HG03064 (cell line): ENCODE data around the gene PARP3.

Experiments used
- ATAC-seq: cut with Tn5 transposase; IDR thresholded peaks from one replicate; pipeline ENCODE4 v1.9.1; 2021; ENCODE audit warnings: low read depth; ENCODE audit not compliant: unreplicated experiment

The PARP3 gene

DNA sequence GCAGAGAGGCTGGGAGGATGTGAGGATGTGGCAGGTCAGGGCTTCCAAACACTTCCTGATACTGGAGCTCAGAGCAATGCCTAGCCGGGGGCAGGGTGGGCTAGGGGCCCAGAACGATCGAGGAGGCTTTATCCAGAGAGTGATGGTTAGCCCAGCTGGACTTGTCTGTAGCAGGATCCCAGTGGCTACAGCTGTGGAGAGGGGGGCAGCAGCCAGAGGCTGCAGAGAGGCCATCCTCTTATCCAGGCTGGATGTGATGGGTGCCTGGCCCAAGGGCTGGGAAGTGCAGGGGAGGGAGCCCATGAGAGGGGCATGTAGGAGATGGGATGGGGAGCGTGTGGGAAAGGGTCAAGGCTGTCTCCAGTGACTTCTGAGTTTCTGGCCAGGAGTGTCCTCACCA, 4.6 kb downstream of the PARP3 start:
- no peak for ATAC-seq

DNA sequence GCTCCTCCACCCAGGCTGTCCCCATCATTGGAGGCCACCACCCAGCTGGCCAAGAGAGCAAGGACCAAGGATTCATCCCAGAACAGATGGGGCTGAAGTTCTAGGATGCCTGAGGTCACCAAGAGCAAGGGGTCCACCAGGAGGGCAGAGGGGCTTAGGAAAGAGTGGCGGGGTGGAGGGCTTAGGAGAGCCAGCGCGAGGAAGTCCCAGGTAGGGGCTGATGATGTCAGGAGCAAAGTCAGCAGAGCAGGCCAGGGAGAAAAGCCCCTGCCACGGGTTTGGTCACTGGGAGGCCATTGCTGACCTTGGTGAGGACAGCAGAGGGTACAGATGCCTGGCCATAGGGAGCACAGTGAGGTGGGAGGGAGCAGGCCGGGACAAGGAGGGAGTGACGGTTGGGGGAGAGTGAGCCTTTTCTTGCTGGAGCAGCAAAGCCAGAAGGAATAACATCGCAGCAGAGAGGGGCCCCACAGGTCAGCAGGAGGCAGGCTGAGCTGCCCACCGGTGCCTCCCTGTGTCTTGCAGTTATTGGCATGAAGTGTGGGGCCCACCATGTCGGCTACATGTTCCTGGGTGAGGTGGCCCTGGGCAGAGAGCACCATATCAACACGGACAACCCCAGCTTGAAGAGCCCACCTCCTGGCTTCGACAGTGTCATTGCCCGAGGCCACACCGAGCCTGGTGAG, 5.2 kb downstream of the PARP3 start:
- ATAC-seq, result no peak

DNA sequence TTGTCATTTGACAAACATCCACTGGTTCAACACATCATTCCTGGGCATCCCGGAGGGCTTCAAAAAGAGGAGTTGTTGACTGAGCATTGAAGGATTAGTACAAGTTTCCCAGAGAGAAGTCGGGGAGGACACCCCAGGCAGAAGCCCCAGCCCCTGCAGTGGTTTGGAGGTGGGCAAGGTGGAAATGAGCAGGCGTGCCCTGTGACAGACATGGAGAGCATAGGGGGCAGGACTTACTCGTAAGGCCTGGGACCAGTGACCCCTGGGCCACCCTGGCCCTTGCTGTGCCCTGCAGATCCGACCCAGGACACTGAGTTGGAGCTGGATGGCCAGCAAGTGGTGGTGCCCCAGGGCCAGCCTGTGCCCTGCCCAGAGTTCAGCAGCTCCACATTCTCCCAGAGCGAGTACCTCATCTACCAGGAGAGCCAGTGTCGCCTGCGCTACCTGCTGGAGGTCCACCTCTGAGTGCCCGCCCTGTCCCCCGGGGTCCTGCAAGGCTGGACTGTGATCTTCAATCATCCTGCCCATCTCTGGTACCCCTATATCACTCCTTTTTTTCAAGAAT, 5.9 kb downstream of the PARP3 start:
- no peak for ATAC-seq

DNA sequence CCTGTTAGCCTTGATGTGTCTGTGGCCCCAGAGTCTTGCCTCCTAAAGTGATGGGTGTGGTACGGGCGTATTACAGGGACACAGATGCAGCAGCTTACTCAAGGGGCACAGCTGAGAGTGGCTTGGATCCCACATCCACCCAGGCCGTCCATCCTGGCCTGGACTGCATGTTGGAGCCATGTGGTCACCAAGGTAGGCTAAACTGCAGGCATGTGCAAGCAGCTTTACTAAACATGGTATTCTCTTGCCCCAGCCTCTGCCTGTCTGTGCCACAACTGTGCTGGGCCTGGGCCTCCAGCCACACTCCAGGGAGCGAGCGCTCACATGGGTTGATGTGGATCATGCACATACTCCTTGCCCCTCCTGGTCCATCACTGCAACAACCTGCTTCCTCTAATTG, 7.0 kb downstream of the PARP3 start:
- ATAC-seq, result no peak

DNA sequence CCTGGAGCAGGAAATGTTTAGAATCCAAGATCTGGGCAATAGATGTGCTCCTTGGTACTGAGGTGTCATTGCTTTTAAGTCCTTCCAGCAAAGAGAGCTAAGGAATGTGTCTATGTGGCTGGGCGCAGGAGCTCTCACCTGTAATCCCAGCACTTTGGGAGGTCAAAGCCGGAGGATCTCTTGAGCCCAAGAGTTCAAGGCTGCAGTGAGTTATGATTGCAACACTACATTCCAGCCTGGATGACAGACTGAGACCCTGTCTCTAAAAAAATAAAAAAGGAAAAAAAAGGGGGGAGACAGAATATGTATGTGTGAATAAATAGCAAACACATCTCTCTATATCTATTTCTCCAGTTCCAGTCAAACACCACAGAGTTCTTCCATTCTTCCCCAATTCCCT, 8.7 kb downstream of the PARP3 start:
- ATAC-seq, result no peak

DNA sequence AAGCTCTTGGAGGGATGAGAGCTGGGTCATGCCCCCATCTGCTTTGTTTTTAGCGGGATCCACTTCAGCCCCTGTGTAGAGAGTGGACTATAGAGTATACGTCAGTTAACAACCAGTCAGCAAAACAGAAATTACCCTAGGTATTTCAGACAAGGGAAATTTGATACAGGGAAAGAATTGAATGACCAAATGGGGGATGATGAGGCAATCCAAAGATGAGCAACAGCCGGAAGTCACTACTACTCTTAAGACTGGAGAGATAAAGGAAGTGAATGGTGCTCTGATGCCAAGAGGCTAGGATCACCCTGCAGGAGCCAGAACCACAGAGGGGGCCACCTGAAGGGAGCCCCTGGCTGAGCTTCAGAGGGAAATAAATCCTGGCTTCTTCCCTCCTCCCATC, 11.3 kb downstream of the PARP3 start:
- no peak for ATAC-seq

DNA sequence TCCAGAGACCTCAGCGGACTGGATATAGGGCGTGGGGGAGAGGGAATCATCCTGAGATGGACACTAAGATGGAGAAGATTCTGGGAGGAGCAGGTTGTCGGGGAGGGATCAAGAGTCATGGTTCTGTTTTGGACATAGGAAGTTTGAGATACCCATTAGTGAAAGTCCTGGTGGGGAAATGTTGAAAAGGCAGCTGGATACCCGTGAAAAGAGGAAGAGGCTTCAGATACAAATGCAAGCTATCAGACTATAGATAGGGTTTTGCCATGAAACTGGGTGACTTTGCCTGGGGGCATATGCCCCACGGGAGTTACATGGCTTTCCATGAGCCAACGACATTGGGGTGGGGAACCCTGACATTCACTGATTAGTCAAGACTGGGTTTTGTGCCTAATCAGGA, 11.9 kb downstream of the PARP3 start:
- ATAC-seq, result no peak

DNA sequence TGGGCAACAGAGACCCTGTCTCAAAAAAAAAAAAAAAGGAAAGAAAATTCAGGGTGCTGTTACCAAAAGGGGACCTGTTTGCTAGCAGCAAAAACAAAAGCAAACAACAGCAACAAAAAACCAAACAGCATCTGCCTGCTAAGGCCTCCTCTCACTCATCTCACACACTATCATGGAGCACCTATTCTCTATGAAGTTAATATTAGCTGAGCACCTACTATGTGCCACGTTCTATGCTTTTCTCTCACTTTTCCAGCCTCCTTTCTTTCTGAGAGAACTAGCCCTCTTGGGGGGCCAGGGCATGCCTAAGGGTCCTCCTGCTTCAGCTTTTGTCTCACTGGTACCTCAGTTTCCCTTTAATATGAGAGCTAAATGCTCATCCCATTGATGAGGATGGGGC, 12.6 kb downstream of the PARP3 start:
- ATAC-seq, result no peak

DNA sequence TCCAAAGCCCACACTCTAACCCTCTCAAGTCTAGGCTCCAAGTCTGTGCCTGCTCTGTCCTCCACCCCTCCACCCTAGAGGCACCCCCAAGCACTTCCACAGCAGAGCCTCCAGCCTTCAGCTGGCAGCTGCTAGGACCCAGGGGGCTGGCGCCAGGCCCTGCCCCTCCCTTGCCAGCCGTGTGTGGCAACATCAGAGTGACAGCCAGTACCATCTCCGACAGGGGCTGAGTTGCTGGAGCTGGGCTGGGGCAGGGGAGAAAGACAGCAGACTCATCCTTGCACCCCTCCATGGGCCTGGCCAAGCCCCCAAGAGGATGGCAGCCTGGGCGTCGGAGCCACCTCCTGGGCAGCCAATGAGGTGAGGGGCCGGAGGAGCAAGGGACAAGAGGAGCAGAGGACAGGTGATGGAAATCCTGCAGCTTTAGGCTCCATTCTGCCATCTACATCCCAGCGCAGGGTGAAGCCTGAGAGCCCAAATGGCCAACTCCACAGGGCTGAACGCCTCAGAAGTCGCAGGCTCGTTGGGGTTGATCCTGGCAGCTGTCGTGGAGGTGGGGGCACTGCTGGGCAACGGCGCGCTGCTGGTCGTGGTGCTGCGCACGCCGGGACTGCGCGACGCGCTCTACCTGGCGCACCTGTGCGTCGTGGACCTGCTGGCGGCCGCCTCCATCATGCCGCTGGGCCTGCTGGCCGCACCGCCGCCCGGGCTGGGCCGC, 13.2 kb downstream of the PARP3 start, which contains the start of gene GPR62:
GPR62 (plus strand) TSS at position 207 of the 718 bp plus-strand sequence; CDS start at position 479, 272 bp downstream.
- ATAC-seq, result no peak

DNA sequence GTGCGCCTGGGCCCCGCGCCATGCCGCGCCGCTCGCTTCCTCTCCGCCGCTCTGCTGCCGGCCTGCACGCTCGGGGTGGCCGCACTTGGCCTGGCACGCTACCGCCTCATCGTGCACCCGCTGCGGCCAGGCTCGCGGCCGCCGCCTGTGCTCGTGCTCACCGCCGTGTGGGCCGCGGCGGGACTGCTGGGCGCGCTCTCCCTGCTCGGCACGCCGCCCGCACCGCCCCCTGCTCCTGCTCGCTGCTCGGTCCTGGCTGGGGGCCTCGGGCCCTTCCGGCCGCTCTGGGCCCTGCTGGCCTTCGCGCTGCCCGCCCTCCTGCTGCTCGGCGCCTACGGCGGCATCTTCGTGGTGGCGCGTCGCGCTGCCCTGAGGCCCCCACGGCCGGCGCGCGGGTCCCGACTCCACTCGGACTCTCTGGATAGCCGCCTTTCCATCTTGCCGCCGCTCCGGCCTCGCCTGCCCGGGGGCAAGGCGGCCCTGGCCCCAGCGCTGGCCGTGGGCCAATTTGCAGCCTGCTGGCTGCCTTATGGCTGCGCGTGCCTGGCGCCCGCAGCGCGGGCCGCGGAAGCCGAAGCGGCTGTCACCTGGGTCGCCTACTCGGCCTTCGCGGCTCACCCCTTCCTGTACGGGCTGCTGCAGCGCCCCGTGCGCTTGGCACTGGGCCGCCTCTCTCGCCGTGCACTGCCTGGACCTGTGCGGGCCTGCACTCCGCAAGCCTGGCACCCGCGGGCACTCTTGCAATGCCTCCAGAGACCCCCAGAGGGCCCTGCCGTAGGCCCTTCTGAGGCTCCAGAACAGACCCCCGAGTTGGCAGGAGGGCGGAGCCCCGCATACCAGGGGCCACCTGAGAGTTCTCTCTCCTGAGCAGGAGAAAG, 14.0 kb downstream of the PARP3 start:
- ATAC-seq, result no peak

DNA sequence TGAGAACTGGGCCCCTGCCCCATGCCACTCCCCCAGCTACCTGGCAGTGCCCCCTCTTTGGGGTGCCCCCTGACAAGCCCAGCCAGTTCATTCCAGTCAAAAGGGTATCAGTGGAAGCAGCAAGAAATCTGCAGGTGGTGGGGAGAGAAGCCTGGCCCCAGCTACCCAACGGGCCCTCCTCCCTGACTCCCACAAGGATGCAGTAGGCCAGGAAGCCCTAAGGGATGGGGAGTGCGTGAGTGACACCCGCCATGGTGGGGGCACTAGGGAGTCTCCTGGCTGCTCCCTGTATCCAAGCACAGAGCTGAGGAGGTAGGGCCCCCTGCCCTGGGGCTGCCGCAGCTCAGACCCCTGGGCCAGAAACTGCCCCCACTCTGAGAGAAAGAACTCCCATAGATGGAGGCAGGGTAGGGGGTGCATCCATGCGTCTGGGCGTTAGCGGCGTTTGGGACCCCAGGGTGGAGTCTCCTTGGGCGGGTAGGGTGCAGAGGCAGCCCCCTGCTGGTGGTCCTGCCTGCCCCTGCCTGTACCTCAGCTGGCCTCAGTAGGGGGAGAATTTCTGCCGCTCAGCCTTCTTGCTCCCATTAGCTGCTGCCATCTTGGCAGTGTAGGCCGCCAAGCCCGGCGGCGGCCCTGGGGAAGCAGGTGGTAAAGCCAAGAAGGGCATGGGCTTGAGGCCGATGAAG, 15.5 kb downstream of the PARP3 start:
- ATAC-seq, result no peak

DNA sequence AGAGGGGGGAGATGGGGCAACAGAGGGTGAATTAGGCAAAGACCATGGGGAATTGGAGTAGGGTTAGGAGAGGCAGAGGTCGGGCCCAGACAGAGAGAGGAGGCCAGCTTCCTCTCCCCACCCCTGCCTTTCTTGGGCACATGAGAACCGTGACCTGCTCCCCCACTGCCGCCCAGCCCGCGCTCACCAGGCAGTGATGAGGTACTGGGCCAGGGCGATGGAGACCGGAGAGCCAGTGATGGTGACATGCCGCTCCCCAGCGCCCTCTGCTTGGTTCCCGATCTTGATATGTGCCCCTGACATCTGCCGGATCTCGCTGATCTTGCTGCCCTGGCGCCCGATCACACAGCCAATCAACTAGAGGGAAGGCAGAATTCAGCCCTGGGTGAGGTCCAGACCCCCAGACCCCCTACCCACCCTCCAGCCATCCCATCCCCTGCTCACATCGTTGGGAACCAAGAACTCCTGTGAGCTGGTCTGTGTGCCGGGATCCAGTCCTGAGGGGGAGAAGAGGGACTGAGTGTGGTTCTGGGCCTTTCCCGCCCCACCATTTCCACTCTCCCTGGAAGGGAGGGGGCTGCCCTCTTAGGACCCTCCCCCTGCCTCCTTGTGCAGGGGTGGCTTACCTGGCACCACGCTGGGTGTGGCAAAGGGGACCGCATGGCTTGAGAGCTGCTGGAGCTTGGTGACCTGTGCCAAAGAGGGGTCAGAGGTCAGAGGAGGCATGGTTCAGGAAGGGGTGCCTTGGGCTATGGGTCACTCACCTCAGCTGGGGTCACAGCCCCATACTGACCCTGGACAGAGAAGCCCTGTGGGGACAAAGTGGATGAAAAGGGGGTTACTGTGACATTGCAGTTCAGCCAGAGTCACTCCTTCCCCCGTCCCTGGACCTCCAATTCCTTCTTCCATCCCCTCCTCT, 16.7 kb downstream of the PARP3 start:
- ATAC-seq, result no peak

DNA sequence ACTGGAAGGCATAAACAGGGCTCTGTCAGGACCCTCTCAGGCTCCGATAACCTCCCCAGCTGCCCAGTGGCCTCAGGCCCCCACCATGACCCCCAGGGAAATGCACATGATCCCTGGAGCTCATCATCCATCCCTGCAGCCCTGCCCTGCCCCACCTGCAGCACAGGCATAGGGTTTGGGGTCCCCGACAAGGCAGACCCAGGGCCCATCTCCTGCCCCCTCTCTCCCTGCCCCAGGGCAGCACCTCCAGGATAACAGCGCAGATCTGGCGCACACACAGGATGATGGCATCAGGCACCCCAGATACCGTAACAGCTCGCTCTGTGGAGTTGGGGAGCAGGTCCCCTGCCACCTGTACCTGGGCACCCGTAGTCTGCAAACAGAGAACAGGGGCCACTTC, 17.5 kb downstream of the PARP3 start:
- ATAC-seq, result no peak

DNA sequence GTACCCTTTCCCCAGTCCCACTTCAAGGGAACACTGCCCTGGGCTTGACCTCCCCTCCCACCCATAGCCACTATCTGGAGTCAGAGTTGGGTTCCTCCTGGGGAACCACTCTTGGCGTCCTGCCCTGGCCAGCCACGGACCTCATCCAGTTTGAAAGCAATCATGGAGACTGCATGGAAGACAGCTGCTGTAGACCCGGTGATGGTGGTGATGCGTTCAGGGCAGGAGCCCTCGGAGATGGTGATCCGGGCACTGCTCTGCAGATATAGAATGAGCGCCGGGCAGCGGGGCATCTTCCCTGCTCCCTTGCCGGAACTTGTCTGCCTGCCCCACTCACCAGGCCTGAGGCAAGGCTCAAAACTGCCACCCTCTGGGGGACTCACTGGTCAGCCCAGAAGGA, 18.2 kb downstream of the PARP3 start:
- no peak for ATAC-seq

DNA sequence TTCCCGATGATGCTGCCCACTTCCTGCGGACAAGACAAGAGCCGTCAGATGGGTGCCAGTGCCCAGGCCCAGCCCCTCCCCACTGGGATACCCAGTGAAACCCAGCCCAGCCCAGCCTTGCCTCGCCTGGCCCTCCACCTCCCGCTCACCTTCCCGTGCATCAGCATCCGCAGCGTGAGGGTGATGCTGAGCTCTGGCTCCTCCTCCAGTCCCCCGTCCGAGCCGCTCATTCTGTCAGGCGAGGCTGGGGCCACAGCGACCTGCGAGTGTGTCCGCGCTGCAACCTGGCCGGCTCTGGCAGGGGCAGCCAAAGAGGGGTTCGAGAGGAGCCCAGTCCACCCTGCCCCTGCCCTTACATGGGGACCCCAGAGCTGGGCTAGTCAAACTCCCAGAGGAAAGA, 18.8 kb downstream of the PARP3 start:
- ATAC-seq, result no peak

DNA sequence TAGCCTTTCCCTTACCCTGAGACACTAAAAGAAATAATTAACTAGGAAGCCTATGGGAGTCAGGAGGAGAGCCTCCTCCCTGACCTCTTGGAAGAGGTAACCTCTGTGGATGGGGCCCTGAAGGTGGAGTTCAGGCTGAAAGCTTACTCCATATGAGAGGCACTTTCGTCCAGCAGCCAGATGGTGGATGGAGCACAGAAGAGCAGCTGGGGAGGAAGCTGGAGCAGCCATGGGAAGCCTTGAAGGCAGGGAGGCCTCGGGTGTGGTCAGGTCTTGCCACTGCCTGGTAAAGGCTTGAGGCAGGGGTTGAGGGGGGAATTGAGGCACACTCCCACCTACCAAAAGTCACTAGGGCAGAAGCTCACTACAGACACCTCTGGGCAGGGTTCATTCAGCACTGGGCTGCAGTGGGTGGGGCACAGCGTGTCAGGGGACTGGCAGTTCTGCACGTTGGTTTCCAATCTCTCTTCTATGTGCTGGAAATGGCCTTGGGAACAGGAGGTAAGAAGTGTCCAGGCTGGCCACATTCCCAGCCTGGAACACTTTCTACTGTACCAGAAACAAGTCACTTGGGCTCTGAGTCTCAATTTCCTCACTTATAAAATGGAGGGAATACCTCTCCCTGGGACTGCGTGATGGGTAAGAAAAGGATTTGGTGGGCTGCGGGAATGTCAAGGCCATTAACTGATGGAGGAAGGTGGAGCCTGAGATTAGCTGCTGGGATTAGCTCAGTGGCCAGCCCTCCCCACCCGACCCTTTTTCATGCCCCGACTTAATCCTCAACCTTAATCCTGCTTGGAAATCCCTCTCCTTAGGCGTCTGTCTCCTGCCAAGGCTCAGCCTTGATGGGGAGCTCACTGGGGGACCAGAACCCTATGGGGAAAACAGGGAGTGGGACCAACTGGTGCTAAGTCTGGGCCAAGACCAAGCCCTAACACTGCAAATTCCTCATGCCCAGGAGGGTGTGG, 19.7 kb downstream of the PARP3 start:
- ATAC-seq, result no peak

DNA sequence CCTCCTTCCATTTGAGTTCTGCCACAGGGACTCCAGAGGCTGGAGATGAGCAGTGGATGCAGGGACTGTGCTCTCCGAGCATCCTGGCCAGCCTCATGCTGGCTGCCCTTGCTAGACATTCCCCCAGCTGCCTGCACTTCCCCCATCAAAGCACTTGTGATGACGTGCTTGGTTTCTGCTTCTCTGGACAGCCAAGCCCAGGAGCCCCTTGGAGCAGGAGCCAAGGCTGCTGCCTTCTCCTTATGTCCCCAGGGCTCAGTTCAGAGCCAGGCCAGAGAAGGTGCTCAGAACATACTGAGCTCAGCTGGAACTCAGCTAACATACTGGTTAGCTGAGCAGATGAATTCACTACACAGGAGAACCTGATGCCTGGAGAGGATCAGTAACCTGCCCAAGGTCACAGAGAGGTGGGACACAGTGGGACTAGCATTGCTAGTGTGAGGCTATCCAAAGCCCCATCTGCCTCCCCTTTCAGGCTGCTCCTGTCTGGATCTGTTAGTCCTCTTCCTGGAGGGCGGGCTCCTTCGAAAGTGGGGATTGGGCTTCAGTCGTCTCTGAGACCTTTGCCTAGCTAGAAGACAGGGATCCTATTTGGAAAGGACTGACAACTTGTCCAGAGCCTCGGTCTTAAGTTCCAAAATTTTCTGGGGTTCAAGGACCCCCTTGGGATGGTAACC, 20.8 kb downstream of the PARP3 start:
- no peak for ATAC-seq

DNA sequence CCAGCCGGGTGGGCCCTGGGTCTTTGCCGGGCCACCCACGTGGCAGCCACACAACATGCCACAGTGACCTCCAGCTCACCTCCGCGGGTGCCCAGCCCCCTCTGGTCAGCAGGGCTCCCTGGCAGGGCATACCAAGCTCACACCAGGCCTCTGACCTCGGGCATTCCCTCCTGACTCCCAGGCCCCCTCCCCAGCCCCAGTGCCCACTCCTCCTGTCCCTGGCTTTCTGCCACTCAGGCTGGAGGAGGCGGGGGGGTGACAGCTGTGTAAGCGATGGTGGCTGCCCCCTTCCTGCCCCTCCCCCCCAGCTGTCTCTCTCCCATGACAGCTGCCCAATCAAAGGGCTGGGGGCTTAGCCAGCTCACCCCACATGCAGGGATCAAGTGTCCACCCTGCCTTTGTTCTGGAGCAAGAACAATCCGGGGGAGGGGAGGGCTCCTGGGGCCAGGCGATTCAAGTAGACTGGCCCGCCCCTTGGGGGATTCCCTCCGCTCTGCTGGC, 21.8 kb downstream of the PARP3 start:
- no peak for ATAC-seq
